ENCODE results near the gene KCNQ5. TPM values are rescaled to one million over a fixed set of nuclear protein-coding genes. Genes with fewer than 3 reads are reported as not detected.
A peak's percentile ranks its signal among the peaks of the same experiment; 100 is the strongest.

Gene KCNQ5
- total RNA-seq, 1 experiment from 2014 or later, result not detected

GRCh38 chr6:73180076-73180738 is 558.3 kb downstream of the KCNQ5 start:
- no peaks in the 10 kb centered on the region for H3K9me3 ChIP-seq (ENCODE audit: control insufficient read depth in 1 of 2, insufficient read depth in 1 of 2, low read depth in 1 of 2, low read length in 2 of 2)
- peak overlapping the region; percentile 38; the same call in 1 of the 2 replicates for H3K4me2 ChIP-seq (ENCODE audit: low read length)
- TF ChIP-seq POLR2AphosphoS5 (IDR thresholded peaks at IDR 0.05; ENCODE audit: low read depth, low read length), result no peak
- H3K36me3 ChIP-seq (ENCODE audit: control insufficient read depth in 1 of 2, insufficient read depth in 2 of 2, low read length in 2 of 2), result no peaks in the 10 kb centered on the region
- no peak overlapping the region for H2AFZ ChIP-seq (ENCODE audit: low read depth, low read length, poor library complexity, severe bottlenecking)
- no peak overlapping the region for H3K4me3 ChIP-seq (replicated peaks in 1 of 2; ENCODE audit: low read depth in 1 of 2, low read length in 2 of 2)
- no peak overlapping the region for H3K27ac ChIP-seq (ENCODE audit: low read depth, low read length)
- H3K9me2 ChIP-seq (ENCODE audit: insufficient read depth), result no peaks in the 10 kb centered on the region
- DNase-seq (ENCODE audit: low read depth, low spot score) (no peak), ATAC-seq (no peak)
- POLR2A ChIA-PET, result no interaction called here
- H4K20me1 ChIP-seq (ENCODE audit: insufficient read depth), result no peaks in the 10 kb centered on the region
- no peaks in the 10 kb centered on the region for H3K4me1 ChIP-seq (ENCODE audit: control insufficient read depth in 1 of 2, insufficient read depth in 2 of 2, low read length in 2 of 2)
- no peak overlapping the region for H3K9ac ChIP-seq (ENCODE audit: low read length)
- intact Hi-C loops (cut with micrococcal nuclease), result loop anchor here (2.0 to 5.0 kb wide), 3 partner anchors 147 to 1648 kb away; no protein-coding TSS in a partner anchor
- no peaks in the 10 kb centered on the region for H3K79me2 ChIP-seq (ENCODE audit: insufficient read depth, low read length)
- RAD21 ChIA-PET (ENCODE audit: low non-redundant PET in 1 of 2, low total read pairs in 2 of 2, uncharacterized antibody in 2 of 2, unreplicated experiment in 2 of 2), result no interaction called here
- H3K27me3 ChIP-seq (ENCODE audit: insufficient read depth, low read length), result peaks cover 90% of the 10 kb centered on the region
- CTCF ChIA-PET, result interaction anchor here (1.0 kb wide), 1 partner anchor 564 kb away, joined by 4 read pairs; no protein-coding TSS in a partner anchor
- BruUV-seq (replicated peaks), result no TSS peak

GRCh38 chr6:73180763-73181619 is 559.1 kb downstream of the KCNQ5 start:
- TF ChIP-seq CTCF (IDR thresholded peaks at IDR 0.05 in 2 of 3, conservative IDR thresholded peaks at IDR 0.05 in 1 of 3; ENCODE audit: borderline replicate concordance in 1 of 3, insufficient read depth in 1 of 3, low read depth in 2 of 3, low read length in 2 of 3) (peak; percentile 63 to 88 (median 79)), FOSL1 (IDR thresholded peaks at IDR 0.05; ENCODE audit: low read depth) (no peak), RAD21 (IDR thresholded peaks at IDR 0.05; ENCODE audit: low read depth) (peak; percentile 79)
- ChIA-PET POLR2A (no interaction called here), CTCF (interaction anchor here (1.0 kb wide), 1 partner anchor 565 kb away, joined by 4 read pairs; no protein-coding TSS in a partner anchor), RAD21 (ENCODE audit: low non-redundant PET in 1 of 2, low total read pairs in 2 of 2, uncharacterized antibody in 2 of 2, unreplicated experiment in 2 of 2) (no interaction called here)
- no peaks in the 10 kb centered on the region for H4K20me1 ChIP-seq (ENCODE audit: insufficient read depth)
- H3K4me2 ChIP-seq (ENCODE audit: low read length), result peak overlapping the region; percentile 38
- peak; percentile 39 for DNase-seq (ENCODE audit: low read depth, low spot score)
- H3K36me3 ChIP-seq (ENCODE audit: control insufficient read depth in 1 of 2, insufficient read depth in 2 of 2, low read length in 2 of 2), result no peaks in the 10 kb centered on the region
- no peaks in the 10 kb centered on the region for H3K9me2 ChIP-seq (ENCODE audit: insufficient read depth)
- BruUV-seq (replicated peaks), result no TSS peak
- H3K9ac ChIP-seq (ENCODE audit: low read length), result no peak overlapping the region
- no peaks in the 10 kb centered on the region for H3K79me2 ChIP-seq (ENCODE audit: insufficient read depth, low read length)
- intact Hi-C loops (cut with micrococcal nuclease), result loop anchor here (1.0 to 5.0 kb wide), 4 partner anchors 146 to 1649 kb away; no protein-coding TSS in a partner anchor
- H3K27me3 ChIP-seq (ENCODE audit: insufficient read depth, low read length), result peaks cover 82% of the 10 kb centered on the region
- H3K4me1 ChIP-seq (ENCODE audit: control insufficient read depth in 1 of 2, insufficient read depth in 2 of 2, low read length in 2 of 2), result no peaks in the 10 kb centered on the region
- peak; percentile 95 for ATAC-seq
- no peaks in the 10 kb centered on the region for H3K9me3 ChIP-seq (ENCODE audit: control insufficient read depth in 1 of 2, insufficient read depth in 1 of 2, low read depth in 1 of 2, low read length in 2 of 2)
- H3K4me3 ChIP-seq (replicated peaks in 1 of 2; ENCODE audit: low read depth in 1 of 2, low read length in 2 of 2), result no peak overlapping the region
- no peak overlapping the region for H2AFZ ChIP-seq (ENCODE audit: low read depth, low read length, poor library complexity, severe bottlenecking)
- H3K27ac ChIP-seq (ENCODE audit: low read depth, low read length), result no peak overlapping the region

All from HCT116 (cell line).